Activated T-cell treated with anti-CD3 and anti-CD28 coated beads, Interleukin-2, amount 50 U/mL, for 72 hours (primary cell): ENCODE measurements around the gene THSD4. TPM values are rescaled to one million over a fixed set of nuclear protein-coding genes. Genes with fewer than 3 reads are reported as not detected.

Source experiments
- ATAC-seq, 2 donors: fragments of 150-1000 bp; cut with Tn5 transposase; replicated peaks in 1 of 2; 2 replicates each; pipeline ENCODE4 v1.10.0; 2021; ENCODE audit warnings: moderate library complexity in 2 of 2, mild to moderate bottlenecking in 1 of 2
- DNase-seq, 2 donors: peaks; one replicate each; pipeline ENCODE4 v3.0.0; 2021 to 2022; ENCODE audit warnings: mixed read lengths in 1 of 2
- H3K27ac Mint-ChIP-seq: one replicate; pipeline ENCODE4 v1.8.0; 2022; ENCODE audit warnings: mild to moderate bottlenecking, moderate library complexity, mixed read lengths
- H3K27me3 Mint-ChIP-seq: one replicate; pipeline ENCODE4 v1.8.0; 2022; ENCODE audit warnings: low read depth, mixed read lengths
- H3K36me3 Mint-ChIP-seq, 2 donors: one replicate each; pipeline ENCODE4 v1.8.0; 2022; ENCODE audit warnings: mixed read lengths in 2 of 2, mild to moderate bottlenecking in 1 of 2; ENCODE audit not compliant: insufficient read depth in 2 of 2
- H3K4me1 Mint-ChIP-seq: one replicate; pipeline ENCODE4 v1.8.0; 2022; ENCODE audit warnings: low read depth, mixed read lengths
- H3K4me3 Mint-ChIP-seq, 2 donors: one replicate each; pipeline ENCODE4 v1.8.0; 2022; ENCODE audit warnings: mild to moderate bottlenecking in 2 of 2, mixed read lengths in 2 of 2, moderate library complexity in 2 of 2
- H3K9me3 Mint-ChIP-seq, 2 donors: one replicate each; pipeline ENCODE4 v1.8.0; 2022; ENCODE audit warnings: mixed read lengths in 2 of 2
- total RNA-seq, 2 donors: library from RNA; stranded (reverse); gene quantifications; one replicate each; pipeline ENCODE4 v1.2.3, GENCODE V29; 2022

THSD4 gene
- total RNA-seq, 2 donors from 2014 or later: not detected

GRCh38 chr15:71461748-71462147 is 346.5 kb downstream of the THSD4 start:
- no peak for ATAC-seq
- Mint-ChIP-seq H3K4me3 (no peak overlapping the region), H3K27me3 (no peaks in the 10 kb centered on the region), H3K36me3 (no peaks in the 10 kb centered on the region), H3K4me1 (no peaks in the 10 kb centered on the region), H3K9me3 (no peaks in the 10 kb centered on the region), H3K27ac (no peak overlapping the region)
- no peak for DNase-seq

DNA sequence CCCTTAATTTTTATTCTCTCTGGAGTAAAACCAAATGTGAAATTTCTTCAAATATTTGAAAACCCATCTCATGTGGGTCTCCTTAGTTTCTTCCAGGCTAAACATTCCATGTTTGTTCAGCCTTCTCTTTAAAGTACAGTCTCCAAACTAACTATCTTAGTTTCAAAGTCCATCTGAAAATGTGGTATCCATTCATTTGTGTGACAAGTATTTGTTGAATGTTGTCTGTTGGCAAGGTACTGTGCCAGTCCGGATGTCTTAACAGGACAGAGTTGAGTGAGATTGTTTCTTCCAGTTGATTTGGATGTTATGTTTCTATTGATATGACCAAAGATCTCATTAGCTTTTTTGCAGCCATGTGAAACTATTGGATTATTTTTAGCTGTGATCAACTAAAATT is 347.4 kb downstream of the THSD4 start:
- DNase-seq: no peak
- no peak for ATAC-seq
- no peaks in the 10 kb centered on the region for H3K9me3 Mint-ChIP-seq
- H3K27ac Mint-ChIP-seq: no peak overlapping the region
- no peaks in the 10 kb centered on the region for H3K27me3 Mint-ChIP-seq
- no peak overlapping the region for H3K4me3 Mint-ChIP-seq
- H3K4me1 Mint-ChIP-seq: no peaks in the 10 kb centered on the region
- H3K36me3 Mint-ChIP-seq: no peaks in the 10 kb centered on the region

- Mint-ChIP-seq H3K4me1 (no peaks in the 10 kb centered on the region), H3K27ac (no peak overlapping the region), H3K4me3 (no peak overlapping the region), H3K36me3 (no peaks in the 10 kb centered on the region), H3K9me3 (no peaks in the 10 kb centered on the region), H3K27me3 (no peaks in the 10 kb centered on the region)
- DNase-seq (no peak), ATAC-seq (no peak)
These were observed 347.9 kb downstream of the THSD4 start for GRCh38 chr15:71463156-71463665.

GRCh38 chr15:71465131-71465955 is 350.1 kb downstream of the THSD4 start:
- DNase-seq: no peak
- H3K27ac Mint-ChIP-seq: no peak overlapping the region
- no peaks in the 10 kb centered on the region for H3K36me3 Mint-ChIP-seq
- H3K27me3 Mint-ChIP-seq: no peaks in the 10 kb centered on the region
- no peak for ATAC-seq
- no peaks in the 10 kb centered on the region for H3K9me3 Mint-ChIP-seq
- H3K4me3 Mint-ChIP-seq: no peak overlapping the region
- no peaks in the 10 kb centered on the region for H3K4me1 Mint-ChIP-seq

DNA sequence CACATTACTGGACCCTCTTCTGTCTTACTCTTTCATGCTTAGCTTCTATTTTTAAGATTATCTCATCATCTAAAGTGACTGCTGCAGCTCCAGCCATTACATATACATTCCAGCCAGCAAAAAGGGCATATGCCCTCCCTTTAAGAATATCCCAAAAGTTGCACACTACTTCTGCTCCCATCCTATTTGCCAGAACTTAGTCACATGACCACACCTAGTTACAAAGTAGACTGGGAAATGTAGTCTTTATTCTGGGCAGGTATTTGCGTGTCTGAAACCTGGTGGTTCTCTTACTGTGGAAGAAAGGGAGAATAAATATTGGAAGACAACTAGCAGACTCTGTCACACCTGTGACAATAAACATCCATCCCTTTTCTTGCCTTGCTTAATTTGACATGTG is 353.4 kb downstream of the THSD4 start:
- H3K4me1 Mint-ChIP-seq: peaks cover 7% of the 10 kb centered on the region
- H3K27me3 Mint-ChIP-seq: no peaks in the 10 kb centered on the region
- no peaks in the 10 kb centered on the region for H3K9me3 Mint-ChIP-seq
- H3K4me3 Mint-ChIP-seq: no peak overlapping the region
- ATAC-seq: no peak
- H3K36me3 Mint-ChIP-seq: no peaks in the 10 kb centered on the region
- DNase-seq: no peak
- H3K27ac Mint-ChIP-seq: no peak overlapping the region

- Mint-ChIP-seq H3K36me3 (no peaks in the 10 kb centered on the region), H3K9me3 (no peaks in the 10 kb centered on the region), H3K27ac (no peak overlapping the region), H3K4me1 (peaks cover 7% of the 10 kb centered on the region), H3K27me3 (no peaks in the 10 kb centered on the region), H3K4me3 (no peak overlapping the region)
- ATAC-seq (no peak), DNase-seq (no peak)
These were observed 354.1 kb downstream of the THSD4 start for GRCh38 chr15:71469413-71469812.

- no peaks in the 10 kb centered on the region for H3K27me3 Mint-ChIP-seq
- peaks cover 7% of the 10 kb centered on the region for H3K4me1 Mint-ChIP-seq
- no peak overlapping the region for H3K4me3 Mint-ChIP-seq
- ATAC-seq (peak; percentile 55 to 75), DNase-seq (no peak)
- H3K27ac Mint-ChIP-seq: no peak overlapping the region
- no peaks in the 10 kb centered on the region for H3K36me3 Mint-ChIP-seq
- H3K9me3 Mint-ChIP-seq: no peaks in the 10 kb centered on the region
These were observed 356.1 kb downstream of the THSD4 start for GRCh38 chr15:71471347-71471746.

GRCh38 chr15:71472566-71472965 is 357.3 kb downstream of the THSD4 start:
- no peaks in the 10 kb centered on the region for H3K36me3 Mint-ChIP-seq
- ATAC-seq (no peak), DNase-seq (no peak)
- no peaks in the 10 kb centered on the region for H3K9me3 Mint-ChIP-seq
- no peak overlapping the region for H3K27ac Mint-ChIP-seq
- no peak overlapping the region for H3K4me3 Mint-ChIP-seq
- no peaks in the 10 kb centered on the region for H3K27me3 Mint-ChIP-seq
- H3K4me1 Mint-ChIP-seq: peaks cover 7% of the 10 kb centered on the region

DNA sequence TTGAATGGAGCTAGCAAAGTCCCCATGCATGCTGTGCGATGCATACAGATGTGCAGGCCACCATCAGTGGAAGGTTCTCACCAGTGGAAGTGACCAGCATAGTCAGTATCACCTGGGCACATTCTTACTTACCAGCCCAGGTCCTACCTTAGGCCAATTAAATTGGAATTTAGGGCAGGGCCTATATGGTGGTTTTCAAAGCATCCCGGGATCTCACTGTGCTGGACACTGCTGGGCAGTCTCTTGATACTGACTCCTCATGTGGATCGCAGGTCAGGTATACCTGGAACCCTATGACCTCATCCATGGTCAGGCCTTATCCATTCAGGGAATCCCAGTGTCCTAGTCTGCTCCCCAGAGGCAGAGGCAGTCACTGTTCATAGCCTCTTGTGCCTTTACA is 358.5 kb downstream of the THSD4 start:
- no peak for DNase-seq
- Mint-ChIP-seq H3K4me1 (peaks cover 7% of the 10 kb centered on the region), H3K4me3 (no peak overlapping the region), H3K27ac (no peak overlapping the region), H3K9me3 (no peaks in the 10 kb centered on the region), H3K36me3 (no peaks in the 10 kb centered on the region), H3K27me3 (no peaks in the 10 kb centered on the region)
- ATAC-seq: no peak

GRCh38 chr15:71476823-71477222 is 361.6 kb downstream of the THSD4 start:
- DNase-seq (no peak), ATAC-seq (no peak)
- H3K27ac Mint-ChIP-seq: no peak overlapping the region
- no peaks in the 10 kb centered on the region for H3K36me3 Mint-ChIP-seq
- H3K9me3 Mint-ChIP-seq: no peaks in the 10 kb centered on the region
- H3K4me1 Mint-ChIP-seq: no peaks in the 10 kb centered on the region
- H3K4me3 Mint-ChIP-seq: no peak overlapping the region
- H3K27me3 Mint-ChIP-seq: peaks cover 4% of the 10 kb centered on the region

DNA sequence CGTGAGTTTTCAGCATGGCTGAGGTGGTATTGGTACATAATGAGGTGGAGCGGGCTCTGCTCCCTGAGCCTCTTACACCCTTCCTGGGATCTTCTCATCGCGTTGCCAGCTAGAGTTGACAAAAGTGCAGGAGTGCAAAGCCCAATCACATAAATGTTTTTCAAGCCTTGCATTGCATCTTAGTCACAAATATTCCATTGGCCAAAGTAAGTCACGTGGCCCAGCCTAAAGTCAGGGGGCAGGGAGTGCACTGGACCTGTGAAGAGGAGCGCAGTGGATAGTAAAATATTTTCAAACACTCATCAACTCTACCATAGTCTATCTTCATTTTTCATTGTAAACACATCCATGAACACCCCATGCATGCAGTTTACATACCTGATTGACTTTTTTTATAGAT is 365.3 kb downstream of the THSD4 start:
- H3K27me3 Mint-ChIP-seq: peaks cover 4% of the 10 kb centered on the region
- H3K36me3 Mint-ChIP-seq: no peaks in the 10 kb centered on the region
- no peaks in the 10 kb centered on the region for H3K4me1 Mint-ChIP-seq
- H3K4me3 Mint-ChIP-seq: no peak overlapping the region
- no peak overlapping the region for H3K27ac Mint-ChIP-seq
- no peak for ATAC-seq
- no peaks in the 10 kb centered on the region for H3K9me3 Mint-ChIP-seq
- DNase-seq: no peak

- Mint-ChIP-seq H3K4me1 (no peaks in the 10 kb centered on the region), H3K27me3 (peaks cover 14% of the 10 kb centered on the region), H3K4me3 (no peak overlapping the region), H3K27ac (no peak overlapping the region), H3K36me3 (no peaks in the 10 kb centered on the region), H3K9me3 (no peaks in the 10 kb centered on the region)
- DNase-seq: no peak
- ATAC-seq: no peak
These were observed 368.8 kb downstream of the THSD4 start for GRCh38 chr15:71484080-71484479.

GRCh38 chr15:71485094-71485693 is 369.9 kb downstream of the THSD4 start:
- DNase-seq: no peak
- no peak for ATAC-seq
- Mint-ChIP-seq H3K27me3 (peaks cover 15% of the 10 kb centered on the region), H3K4me3 (no peak overlapping the region), H3K4me1 (no peaks in the 10 kb centered on the region), H3K27ac (no peak overlapping the region), H3K9me3 (no peaks in the 10 kb centered on the region), H3K36me3 (no peaks in the 10 kb centered on the region)

DNA sequence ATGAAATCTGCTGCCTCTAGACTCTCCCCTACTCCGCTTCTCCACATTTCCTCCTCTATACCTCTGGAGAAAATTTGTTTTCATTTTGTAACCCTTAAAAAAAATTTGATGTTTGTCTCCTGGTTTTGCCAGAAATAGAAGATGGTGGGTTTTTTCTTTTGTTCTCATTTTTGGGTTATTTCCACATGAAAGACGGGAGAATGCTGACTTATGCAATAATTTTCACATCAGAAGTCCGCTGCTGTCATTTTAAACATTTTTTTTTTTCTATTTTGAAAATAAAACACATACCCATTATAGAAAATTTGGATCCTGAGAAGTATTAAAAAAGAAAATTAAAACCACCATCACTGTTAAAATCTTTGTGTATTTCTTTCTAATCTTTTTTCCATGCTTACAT is 374.3 kb downstream of the THSD4 start:
- H3K36me3 Mint-ChIP-seq: no peaks in the 10 kb centered on the region
- ATAC-seq: no peak
- no peaks in the 10 kb centered on the region for H3K9me3 Mint-ChIP-seq

More for the DNA sequence above, 374.3 kb downstream of the THSD4 start:
- Mint-ChIP-seq H3K27me3 (peaks cover 10% of the 10 kb centered on the region), H3K4me3 (no peak overlapping the region), H3K4me1 (no peaks in the 10 kb centered on the region), H3K27ac (no peak overlapping the region)
- no peak for DNase-seq
